Kasumi-1 (cell line): ENCODE results near the gene AMD1.
"Not testable (repeated sequence)": the region's sequence is repeated elsewhere in the genome, so short reads cannot be mapped to it uniquely, and the experiment has no call there.

Experiments used
- DNase-seq, 2 experiments: peaks; one replicate each; lab custom pipeline; 2025; lab: John Stamatoyannopoulos, UW

Gene AMD1

DNA sequence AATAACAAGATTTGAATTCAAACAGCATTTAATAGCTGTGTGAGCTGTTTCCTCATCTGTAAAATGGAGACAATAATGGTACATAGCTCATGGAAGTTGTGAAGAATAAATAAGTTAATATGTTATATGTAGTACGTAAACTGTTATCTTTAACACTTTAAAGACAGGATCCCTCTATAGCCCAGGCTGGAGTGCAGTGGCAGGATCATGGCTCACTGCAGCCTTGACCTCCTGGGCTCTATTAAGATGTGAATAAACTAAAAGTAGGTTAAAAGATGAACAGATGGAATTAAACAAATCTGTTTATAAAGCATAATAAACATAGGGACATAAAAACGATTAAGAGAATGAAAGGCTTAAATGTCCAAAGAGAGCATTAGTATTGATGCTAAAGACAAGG, 3.0 kb downstream of the AMD1 start:
- DNase-seq: no peak

DNA sequence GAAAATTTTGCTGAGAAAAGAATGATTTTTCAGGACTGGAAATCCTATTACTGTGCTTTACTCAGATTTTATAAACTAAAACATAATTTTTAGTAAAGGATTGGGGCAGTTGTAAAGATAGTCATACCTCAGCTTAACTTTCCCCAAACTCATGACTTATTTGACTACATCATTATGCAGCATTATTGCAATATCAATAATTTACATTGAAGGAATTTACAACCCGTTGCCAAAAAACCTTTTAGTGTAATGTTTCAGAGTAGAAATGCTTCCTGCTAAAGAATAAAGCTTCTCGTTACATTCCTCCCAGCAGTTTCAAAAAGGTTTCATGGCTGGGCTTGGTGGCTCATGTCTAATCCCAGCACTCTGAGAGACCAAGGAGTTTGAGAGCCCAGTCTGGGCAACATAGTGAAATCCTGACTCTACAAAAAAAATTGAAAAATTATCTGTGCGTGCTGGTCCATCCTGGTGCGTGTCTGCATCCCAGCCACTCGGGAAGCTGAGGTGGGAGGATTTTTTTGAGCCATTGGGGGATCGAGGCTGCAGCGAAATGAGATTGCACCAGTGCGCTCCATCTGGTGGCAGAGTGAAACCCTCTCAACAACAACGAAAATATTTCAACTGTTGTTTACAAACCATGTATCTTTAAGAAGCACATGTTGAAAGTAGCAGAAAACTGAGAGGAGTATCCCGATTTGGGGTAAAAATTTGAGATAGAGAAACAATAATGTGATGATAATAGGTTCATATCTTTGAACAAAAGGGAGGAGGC, 4.4 kb downstream of the AMD1 start:
- peak; percentile 41 to 45 for DNase-seq

DNA sequence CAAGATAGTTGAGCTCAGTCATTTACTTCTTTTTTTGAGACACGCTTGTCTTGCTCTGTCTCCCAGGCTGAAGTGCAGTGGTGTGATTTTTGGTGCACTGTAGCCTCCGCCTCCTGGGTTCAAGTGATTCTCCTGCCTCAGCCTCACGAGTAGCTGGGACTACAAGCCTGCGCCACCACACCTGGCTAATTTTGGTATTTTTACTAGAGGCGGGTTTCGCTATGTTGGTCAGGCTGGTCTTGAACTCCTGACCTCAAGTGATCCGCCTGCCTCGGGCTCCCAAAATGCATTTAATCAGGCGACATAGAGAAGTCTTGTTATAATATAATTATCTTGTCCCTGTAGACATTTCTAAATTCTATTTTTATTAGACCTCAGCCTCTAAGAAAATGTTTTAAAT, 6.1 kb downstream of the AMD1 start:
- no peak for DNase-seq

DNA sequence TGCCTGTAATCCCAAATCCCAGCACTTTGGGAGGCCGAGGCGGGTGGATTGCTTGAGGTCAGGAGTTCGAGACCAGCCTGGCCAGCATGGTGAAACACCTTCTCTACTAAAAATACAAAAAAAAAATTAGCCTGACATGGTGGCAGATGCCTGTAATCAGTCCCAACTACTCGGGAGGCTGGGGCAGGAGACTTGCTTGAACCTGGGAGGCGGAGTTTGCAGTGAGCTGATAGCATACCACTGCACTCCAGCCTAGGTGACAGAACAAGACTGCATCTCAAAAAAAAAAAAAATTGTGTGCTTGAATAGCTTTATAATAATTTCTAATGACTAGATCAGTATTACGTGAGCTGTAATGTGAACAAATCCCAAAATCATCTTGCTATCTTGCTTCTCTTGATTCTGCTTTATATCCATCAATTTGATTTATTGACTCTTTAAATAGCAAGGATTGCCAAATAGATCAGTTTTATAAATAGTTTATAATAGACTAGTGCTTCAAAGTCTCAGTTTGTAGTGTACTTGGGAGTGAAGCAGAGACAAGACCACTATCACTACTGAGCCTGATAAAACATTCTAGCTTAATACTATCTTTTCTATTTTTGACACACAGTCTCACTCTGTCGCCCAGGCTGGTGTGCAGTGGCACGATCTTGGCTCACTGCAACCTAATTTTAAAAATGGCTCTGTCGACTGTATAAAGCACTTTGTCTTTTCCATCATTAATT, 7.1 kb downstream of the AMD1 start:
- DNase-seq: no peak

DNA sequence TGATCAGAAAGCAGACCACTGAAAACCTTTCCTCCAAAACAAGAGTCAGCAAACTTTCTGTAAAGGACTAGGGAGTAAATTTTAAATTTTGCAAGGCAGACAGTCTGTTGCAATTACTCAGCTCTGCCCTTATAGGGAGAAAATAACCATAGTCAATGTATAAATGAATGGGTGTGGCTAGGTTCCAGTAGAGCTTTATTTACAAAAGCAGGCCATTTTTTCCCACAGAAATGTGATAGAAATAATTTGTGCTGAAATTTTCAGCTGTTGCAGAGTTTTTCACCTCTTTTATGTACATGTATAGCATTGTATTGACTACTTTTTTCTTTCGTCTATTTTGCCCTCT, 7.7 kb downstream of the AMD1 start:
- DNase-seq: no peak

DNA sequence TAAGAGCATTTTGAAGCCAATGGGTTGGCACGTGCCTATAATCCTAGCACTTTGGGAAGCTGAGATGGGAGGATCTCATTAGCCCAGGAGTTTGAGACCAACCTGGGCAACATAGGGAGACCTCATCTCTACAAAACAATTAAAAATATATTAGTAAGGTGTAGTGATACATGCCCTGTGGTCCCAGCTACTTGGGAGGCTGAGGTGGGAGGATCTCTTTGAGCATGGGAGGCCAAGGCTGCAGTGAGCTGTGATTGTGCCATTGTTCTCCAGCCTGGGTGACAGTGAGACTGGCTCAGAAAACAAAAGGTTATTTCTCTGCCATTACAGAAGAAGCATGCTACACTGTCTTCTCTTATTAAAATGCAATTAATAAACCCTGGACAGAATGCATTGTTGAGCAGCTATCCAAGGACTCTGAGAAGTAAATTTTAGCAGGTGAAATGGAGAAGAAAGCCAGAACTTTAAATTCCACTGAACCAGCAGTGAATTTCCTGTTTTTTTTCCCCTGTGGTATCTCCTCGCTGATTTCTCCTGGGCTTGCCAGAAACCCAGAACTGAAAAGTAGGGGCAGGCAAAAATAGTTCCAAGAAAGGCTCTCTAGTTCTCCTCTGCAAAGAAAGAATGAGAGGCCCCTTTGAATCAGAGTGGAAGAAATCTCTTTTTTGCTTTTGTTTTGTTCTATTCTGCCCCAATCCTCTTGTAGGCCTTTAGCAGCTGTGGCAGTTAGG, 8.4 kb downstream of the AMD1 start:
- DNase-seq: no peak

DNA sequence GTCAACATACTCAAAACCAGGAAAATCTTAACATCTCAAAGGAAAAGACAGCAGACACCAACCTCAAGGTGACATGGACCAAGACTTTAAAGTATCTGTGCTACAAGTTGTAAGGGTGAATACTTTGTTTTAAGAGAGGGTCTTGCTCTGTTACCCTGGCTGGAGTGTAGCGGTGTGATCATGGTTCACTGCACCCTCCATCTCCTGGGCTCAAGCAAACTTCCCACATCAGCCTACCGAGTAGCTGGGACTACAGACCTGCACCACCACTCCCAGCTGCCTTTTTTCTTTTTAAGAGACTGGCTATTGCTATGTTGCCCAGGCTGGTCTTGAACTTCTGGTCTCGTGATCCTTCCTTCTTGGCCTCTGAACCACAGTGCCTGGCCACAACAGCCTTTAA, 9.7 kb downstream of the AMD1 start:
- no peak for DNase-seq

DNA sequence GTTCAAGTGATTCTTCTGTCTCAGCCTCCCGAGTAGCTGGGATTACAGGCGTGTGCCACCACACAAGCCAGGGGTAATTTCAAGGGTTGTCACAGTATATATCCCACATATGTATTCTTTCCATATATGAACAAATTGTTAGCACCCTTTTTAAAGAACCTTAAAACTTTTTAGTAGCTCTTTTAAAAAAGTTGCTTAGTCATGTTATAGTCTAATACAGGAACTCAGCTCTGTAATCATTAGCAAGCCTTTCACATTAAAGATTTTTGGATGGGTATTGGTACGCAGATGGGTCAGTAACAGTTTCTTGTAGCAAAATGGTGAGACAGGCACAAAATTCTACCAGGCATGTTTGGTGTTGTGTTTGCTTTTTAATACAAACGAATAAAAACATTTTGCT, 10.9 kb downstream of the AMD1 start:
- DNase-seq: no peak

DNA sequence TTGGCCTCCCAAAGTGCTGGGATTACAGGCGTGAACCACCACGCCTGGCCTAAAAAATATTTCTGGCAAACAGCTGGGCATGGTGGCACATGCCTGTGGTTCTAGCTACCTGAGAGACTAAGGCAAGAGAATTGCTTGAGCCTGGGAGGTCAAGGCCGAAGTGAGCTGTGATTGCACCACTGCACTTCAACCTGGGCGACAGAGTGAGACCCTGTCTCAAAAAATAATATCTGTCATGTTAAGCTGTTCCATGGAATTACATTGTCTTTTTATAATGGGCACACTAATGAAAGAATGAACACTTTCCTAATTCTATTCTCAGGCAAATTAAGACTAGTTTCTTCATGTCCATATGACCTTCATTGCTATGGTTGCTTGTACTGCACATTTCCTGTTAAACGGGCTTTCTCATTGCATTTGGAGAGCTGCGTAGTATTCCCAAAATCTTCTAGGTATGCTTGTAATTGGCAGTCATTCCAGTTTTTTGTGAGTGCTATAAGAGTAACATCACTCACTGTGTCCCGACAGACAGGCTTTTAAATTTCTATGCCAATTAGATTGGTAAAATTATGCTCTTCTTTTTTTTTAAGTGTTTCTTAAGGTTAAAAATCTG, 12.1 kb downstream of the AMD1 start:
- DNase-seq: no peak

DNA sequence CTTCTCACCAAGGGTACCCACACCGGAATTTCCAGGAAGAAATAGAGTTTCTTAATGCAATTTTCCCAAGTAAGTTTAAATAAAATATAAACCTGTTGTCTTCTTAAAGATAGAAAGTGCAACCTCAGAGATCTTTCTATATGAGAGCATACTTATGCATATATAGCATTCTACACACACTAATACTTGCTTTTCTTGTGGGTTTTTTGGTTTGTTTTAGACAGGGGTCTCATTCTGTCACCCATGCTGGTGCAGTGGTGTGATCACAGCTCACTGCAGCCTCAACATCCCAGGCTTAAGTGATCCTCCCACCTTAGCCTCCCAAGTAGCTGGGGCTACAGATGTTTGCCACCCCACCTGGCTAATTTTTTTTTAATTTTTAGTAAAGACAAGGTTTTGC, 15.7 kb downstream of the AMD1 start:
- no peak for DNase-seq

DNA sequence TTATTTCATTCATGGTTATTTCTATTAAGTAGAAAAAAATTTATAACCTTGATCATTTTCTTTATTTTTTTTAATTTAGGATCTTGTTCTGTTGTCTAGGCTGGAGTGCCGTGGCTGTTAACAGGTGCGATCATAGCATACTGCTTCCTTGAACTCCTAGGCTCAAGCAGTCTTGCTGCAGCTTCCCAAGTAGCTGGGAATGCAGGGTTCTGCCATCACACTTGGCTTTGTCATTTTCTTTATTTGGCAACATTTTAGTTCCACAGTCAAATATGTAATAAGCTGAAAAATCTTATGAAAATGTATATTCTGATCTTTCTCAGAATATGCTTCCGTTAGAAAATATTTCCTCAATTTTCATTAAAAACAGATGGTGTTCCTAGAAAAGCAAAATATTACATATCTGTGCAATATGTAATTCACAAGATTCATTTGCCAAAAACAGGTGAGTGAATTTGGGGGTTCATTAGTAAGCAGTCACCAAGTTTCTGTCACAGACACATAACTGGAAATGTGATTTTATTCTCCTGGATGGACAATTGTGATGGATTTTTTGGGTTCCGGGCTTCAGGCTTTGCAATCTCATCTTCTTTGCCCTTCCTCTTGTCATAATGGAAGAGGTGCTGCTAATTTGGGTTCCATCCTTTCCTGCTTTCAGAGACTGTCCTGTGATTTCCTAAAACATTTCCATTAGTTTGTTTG, 21.5 kb downstream of the AMD1 start:
- DNase-seq: no peak

DNA sequence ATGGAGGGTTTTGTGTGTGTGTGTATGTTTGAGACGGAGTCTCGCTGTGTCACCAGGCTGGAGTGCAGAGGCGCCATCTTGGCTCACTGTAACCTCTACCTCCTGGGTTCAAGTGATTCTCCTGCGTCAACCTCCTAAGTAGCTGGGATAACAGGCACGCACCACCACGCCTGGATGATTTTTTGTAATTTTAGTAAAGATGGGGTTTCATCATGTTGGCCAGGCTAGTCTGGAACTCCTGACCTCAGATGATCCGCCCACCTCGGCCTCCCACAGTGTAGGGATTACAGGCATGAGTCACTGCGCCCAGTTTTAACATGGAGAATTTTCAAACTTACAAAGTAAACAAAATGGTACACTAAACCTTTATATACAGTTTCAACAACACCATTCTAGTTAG, 22.8 kb downstream of the AMD1 start:
- DNase-seq: no peak

DNA sequence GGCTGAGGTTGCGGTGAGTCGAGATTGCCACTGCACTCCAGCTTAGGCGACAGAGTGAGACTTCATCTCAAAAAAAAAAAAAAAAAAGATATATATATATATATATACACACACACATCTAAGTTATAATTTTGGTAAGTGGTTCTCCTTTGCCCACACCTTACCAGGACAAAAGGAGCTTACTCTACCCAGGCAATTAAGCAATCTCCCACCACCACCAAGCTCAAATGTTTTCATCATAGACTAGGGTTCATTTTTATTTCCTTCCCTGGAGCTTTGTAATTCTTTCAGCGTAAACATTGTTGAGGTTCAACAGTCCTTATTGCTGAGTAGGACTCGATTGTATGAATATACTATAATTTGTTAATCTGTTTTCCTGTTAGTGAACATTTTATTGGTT, 23.5 kb downstream of the AMD1 start:
- no peak for DNase-seq

DNA sequence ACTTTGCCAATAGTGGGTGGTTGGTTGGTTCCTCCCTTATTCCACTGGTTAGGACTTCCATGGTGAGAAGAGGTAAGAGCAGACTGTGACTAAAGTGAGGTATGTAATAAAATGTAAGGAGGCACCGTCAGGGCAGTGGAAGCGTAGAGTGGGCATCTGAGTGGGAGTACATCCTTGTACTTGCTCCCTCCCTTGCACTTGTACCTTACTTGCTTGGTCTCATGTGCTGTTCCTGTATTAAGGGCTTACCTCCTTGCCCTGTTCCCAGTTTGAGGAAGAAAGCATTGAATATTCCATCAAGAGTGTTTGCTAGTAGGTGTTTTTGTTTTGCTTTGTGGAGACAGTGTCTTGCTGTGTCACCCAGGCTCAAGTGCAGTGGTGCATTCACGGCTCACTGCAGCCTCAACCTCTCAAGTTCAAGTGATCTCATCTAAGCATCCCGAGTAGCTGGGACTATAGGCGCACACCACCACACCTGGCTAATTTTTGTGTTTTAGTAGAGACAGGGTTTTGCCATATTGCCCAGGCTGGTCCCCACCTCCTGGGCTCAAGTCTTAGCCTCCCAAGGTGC, 25.5 kb downstream of the AMD1 start:
- no peak for DNase-seq

DNA sequence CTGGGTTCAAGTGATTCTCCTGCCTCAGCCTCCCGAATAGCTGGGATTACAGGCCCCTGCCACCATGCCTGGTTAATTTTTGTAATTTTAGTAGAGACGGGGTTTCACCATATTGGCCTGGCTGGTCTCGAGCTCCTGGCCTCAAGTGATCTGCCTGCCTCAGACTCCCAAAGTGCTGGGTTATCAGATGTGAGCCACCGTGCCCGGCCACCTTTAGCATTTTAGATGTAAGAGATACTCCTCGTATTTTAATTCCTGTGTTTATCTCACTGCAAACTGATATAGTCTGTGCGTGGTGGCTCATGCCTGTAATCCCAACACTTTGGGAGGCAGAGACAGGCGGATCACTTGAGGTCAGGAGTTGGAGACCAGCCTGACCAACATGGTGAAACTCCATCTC, 27.0 kb downstream of the AMD1 start:
- DNase-seq: not testable (repeated sequence)

DNA sequence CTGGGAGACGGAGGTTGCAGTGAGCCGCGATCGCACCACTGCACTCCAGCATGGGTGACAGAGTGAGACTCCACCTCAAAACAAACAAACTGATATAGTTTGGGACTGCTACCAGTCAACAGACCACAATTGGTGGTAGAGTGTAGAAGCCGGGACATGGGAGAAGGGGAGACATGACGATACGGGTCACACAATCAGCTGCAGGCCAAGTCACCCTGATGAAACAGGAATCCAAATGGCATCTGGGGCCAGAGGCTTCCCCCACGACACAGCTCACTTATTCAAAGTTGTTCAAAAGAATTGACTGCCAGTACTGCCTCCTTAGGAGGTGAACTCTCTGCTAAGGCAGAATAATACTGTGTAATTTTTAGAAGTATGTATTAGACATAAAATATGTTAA, 27.5 kb downstream of the AMD1 start:
- no peak for DNase-seq

DNA sequence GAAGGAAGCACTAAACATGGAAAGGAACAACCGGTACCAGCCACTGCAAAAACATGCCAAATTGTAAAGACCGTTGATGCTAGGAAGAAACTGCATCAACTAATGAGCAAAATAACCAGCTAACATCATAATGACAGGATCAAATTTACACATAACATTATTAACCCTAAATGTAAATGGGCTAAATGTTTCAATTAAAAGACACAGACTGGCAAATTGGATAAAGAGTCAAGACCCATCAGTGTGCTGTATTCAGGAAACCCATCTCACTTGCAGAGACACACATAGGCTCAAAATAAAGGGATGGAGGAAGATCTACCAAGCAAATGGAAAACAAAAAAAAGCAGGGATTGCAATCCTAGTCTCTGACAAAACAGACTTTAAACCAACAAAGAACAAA, 31.7 kb downstream of the AMD1 start:
- DNase-seq: not testable (repeated sequence)

DNA sequence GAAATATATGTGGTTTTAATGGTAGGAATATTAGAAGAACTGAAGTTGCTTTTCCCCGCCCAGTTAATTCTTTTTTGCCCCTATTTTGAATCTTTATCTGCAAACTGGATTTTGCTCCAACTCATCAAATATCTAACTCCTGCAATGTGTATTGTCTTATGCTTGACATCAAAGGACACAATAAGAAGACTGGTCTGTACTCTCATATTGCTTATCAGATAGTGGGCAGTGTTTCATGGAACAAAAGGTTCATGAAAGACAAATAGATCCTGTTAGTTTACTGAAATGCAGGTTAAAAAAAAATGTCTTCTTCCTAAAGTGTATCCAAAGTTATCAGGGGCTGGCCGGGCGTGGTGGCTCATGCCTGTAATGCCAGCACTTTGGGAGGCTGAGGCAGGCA, 56.2 kb downstream of the AMD1 start:
- DNase-seq: no peak

DNA sequence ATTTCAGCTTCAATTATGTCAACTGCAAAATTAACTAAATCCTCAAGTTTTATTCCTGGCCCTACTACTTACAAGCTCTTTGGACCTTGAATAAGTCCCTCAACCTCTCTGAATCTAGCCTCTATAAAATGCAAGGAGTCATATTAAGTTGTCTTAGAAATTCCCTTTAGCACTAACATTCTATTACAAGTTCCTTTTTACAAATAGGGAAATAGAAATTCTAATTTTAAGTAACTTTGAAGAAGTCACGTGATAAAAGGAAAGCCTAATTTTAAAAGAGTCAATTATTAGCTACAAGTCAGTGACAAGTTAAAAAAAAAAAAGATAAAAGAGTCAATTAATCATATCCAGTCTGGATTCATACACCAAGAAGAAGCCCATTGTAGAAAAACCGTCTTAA, 59.3 kb downstream of the AMD1 start:
- DNase-seq: peak in 1 of 2 experiments; percentile 9

DNA sequence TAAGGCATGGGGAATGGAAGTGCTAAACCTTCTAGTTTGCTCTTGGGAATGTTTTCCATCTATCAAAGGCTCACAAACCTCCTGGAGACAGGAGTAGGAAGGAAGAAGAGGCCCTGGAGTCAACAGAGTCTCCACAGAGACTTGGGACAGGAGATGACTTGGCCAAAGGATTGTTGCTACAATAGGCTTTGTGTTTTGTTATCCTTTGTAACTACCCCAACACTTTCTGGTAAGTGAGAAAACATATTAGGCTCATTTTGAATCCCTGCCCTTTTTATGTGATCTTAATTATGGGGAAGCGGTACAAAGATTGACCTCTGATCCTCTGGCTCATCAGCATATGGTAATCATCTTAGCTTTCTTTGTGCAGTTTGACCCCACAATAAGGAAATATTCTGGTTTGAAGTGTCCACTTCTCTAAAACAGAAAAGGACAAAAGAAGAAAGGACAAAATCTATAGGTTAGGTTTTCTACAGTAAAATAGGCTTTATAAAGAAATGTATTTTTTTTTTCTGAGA, 59.9 kb downstream of the AMD1 start:
- no peak for DNase-seq

DNA sequence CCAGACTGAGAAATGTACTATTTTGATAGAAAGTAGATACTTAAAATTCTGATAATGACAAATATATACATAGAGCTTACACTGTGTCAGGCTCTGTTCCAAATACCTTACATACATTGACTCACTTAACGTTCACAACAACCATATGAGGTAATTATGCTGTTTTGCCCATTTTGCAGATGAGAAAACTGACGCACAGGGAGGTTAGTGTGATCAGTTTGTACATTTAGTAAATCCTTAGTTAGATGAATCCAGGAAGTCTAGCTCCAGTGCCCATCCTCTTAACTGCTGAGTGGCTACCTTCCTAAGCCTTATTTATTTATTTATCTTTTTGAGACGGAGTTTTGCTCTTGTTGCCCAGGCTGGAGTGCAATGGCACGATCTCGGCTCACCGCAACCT, 60.6 kb downstream of the AMD1 start:
- no peak for DNase-seq

DNA sequence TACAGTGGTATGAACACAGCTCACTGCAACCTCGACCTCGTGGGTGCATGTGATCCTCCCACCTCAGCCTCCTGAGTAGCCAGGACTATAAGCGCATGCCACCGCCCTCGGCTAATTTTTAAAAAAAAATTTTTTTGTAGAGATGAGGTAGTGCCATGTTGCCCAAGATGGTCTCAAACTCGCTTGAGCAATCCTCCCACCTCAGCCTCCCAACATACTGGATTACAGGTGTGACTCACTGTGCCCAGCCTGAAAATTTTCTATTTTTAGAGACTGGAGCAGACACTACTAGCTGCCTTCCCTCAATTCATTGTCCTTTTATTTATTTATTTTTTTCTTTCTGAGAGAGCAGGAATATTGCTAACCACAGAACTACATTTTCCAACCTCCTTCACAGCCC, 63.6 kb downstream of the AMD1 start:
- DNase-seq: no peak
